Measurements from ENCODE around the gene SHANK1.

Gene SHANK1

DNA sequence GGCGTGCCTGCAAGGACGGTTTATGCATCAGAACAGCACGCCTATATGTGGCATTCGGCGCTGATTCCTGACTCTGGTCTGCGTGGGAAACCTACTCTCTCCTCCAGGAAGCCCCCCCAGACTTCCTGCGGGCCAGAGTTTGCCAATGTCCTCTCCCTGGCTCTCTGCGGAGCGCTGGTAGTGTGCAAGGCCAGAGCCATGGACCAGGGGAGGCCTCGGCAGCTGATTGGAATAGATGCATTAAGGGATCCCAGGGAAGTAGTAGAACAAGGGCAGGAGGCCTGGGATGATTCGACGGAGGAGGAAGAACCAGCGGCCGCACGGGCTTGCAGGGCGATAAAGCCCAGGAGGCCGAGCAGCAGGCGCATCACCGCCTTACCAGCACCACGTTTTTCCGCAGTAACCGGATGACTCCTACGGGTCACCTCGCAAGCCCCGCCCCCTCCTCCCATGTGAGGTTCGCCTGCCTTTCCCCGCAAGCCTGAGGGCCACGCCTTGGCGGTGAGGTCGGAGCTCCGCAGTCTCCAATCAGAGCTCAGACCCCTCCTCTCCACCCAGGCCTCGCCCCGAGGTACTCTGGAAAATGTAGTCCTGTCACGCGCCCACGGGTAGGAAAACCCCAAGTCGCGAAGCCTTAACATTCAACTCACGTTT lies 8.6 kb upstream of the SHANK1 start:
- DNase-seq: peak; percentile 80

DNA sequence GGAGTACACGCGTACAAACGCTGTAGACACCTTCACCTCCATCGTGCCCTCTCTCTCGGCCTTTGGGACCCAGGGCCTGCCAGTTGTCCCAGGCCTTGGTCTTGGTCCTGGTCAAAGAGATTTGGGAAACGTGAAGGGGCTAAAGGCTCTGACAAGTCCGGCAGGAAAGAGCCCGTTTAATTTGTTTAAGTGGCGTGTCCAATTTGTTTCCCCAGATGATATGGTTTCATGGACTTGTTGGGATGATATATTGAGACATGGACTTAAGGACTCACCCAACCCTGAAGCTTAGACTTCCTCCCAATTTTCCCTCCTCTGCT lies 6.3 kb upstream of the SHANK1 start:
- no peak for DNase-seq

- DNase-seq: no peak
These were observed 5.8 kb upstream of the SHANK1 start for GRCh38 chr19:50725218-50725910.

- DNase-seq: peak; percentile 41
These were observed 5.1 kb upstream of the SHANK1 start for GRCh38 chr19:50724522-50725217.

- no peak for DNase-seq
These were observed 4.3 kb upstream of the SHANK1 start for GRCh38 chr19:50723735-50724521.

- DNase-seq: no peak
These were observed 3.5 kb upstream of the SHANK1 start, which contains the start of gene CLEC11A for GRCh38 chr19:50723069-50723468. CLEC11A (plus strand) TSS chr19:50723364; CDS start chr19:50723526, 162 bp downstream.

DNA sequence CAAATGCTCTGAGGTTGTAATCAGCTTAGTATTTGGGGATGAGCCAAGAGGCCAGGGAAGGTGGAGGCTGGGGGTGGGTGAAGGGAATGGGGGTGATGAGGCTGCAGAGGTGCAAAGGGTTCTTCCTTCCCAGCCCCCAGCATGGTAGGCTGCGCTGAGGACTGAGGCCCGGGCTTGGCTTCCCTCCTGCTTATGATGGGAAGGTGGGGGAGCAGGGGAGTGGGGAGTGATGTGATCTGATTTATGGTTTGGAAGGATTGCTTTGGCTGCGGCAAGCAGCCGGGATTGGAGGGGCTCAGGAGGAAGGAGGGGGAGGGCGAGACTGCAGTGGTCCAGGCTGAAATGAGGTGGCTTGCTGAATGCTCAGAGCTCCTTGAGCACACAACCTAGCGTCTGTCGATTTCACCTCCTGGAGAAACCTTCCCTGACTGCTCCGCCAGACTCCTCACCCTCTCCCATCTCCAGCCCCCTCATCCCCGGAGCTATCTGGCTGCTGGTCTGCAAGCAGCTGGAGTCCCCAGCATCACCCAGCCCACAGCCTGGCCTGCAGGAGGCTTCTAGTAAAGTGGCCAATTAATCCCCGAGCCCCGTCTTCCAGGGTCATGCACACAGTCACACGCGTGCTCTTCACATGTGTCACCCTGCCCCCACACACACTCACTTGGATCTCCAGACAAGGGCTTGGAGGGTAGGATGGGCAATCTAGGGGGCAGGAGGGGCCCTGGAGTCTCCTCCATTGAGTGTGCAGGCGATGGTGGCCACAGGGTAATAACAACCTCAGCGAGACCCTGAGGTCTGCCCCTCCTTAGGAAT lies 2.8 kb upstream of the SHANK1 start:
- DNase-seq: no peak

- DNase-seq: peak; percentile 75
These were observed 2.0 kb upstream of the SHANK1 start for GRCh38 chr19:50721441-50722137.

GRCh38 chr19:50720921-50721381 lies 1.3 kb upstream of the SHANK1 start:
- peak; percentile 87 for DNase-seq

- peak; percentile 87 for DNase-seq
These were observed 749 bp upstream of the SHANK1 start for GRCh38 chr19:50720181-50720920.

DNA sequence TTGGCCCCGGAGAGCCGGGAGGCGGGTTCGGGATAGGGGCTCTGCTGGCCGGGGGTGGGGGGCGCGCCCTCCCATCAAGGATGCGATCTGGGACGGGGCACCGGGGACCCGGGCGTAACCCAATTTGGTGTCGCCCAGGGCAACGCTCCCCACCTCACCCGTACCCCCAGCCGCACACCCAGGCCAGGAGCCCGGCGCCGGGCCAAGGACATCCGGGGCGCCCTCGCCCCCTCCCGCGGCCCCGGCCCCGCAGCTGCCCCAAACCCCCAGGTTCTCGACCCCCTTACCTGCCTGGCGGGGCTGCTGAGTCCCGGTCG lies 525 bp downstream of the SHANK1 start:
- no peak for DNase-seq

DNA sequence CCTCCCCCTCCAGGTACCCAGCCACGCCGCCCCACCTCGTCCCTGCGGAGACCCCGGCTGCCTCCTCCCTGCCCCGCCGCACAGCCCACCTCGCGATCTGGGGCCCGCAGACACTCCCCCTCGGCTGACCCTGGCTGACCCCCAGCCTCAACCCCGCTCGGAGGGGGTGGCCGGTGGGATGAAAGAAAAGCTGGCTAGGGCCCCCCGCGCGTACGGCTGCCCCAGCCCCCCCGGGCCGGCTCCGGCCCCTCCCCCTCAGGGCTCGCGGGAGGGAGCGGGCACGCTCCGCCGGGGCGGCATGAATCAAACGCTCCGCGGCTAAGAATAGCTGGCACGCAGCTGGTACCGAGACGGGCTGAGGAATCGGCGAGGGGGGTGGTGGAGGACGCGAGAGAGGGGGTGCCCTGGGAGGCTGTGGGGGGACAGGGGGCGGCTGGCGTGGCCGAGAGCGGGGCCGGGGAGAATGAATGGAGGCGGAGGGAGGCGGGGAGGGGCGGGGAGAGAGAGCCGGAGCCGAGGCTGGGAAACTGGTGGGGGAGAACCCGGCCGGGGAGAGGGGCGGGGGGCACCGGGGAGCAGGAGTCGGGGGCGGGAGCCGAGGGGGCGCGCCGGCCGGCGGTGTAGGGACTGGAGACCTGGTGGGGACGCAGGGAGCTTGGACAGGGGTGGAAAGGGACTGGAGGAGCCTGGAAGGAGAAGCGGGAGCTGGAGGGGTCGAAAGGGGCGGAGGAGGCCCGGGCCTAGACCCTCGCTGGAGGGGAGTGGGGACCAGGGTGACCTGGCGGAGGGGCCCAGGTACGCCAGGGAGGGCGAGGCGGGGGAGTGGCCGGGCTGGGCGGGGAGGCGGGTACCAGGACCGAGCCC lies 1.1 kb downstream of the SHANK1 start:
- no peak for DNase-seq

DNA sequence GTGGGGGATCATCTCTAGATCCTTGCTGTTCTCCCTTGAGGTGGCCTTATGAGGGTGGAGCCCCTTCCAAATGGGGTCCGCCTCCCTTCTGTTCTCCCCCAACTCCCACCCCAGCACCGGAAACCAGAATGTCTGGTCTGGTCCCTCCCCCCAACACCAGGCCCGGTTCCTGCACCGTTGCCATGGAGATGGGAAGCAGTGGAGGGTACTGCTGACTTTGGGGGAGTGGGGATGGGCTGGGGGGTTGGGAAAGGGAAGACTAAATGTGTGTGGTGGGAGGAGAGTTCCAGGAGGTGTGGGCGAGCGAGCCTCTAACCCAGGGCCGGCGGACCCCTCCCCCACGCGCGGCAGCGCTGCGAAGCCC lies 1.7 kb downstream of the SHANK1 start:
- DNase-seq: no peak

DNA sequence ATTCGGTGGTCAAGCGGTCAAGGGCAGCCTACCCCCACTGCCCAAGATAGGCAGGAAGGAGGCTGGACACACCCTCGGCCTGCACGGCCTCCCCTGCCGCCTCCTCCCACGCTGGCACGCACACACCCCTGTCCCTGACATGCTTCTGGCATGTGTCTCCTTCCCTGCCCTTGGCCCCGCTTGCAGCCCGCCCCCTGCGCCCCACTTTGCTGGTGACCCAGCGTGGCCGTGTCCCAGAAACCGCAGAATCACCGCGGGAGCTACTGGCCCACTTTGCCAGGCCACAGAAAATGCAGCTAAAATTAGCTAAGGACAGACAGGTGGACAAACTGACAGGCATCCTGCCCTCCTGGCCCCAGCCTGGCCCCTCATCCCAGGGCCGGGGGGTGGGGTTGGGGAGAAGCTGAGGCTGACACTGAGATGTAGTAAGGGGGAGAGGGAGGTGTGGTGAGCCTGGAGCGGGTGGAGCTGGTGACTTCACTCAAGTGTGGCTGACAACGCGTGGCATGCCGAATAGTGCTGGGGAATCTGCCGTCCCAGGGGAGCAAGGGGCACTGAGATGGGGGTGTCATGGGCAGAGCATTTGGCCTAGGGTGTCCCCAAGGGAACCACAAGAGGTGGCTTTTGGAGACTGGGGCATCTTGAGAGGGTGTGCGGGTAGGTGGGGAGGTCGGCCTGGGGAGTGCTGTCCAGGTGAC lies 2.4 kb downstream of the SHANK1 start:
- no peak for DNase-seq

DNA sequence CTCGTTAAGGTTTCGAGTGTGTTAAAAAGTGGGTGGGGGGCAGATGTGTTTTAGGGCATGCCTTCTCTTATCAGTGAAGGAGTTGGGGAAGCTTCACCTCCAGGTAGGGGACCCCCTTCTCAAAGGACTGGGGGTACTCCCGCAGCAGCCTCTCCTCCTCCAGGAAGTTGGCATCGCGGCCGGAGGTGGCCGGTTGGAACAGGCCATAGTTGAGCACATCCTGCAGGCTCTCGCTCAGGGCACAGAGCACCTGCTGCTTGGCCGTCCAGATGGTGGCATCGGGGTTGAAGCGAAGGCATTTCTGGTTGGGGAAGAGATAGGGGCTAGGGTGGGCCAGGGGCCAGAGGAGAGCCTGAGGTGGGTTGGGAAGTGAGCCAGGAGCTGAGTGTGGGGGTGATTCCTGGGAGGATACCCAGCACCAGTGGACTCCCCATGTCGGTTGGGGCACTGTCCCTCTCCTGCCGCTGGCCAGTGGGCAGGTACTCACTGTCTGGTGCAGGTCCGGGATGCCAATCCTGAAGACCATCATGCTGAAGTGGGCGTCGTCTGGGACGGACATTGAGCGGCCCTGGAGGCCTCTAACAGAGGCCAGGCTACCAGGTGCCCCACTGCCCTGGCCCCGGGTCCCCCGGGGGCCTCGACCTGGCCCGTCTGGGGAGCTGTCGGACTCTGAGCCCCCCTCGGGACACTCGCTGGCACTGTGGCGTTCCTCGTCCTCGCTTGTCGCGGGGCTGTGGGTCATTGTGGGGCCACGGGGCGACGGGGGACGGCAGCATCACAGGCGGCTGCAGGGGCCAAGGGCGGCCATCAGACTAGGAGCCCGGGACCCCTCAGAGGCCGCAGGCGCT lies 3.2 kb downstream of the SHANK1 start:
- DNase-seq: no peak

GRCh38 chr19:50713556-50714236 lies 5.9 kb downstream of the SHANK1 start:
- DNase-seq: no peak

GRCh38 chr19:50712833-50713232 lies 6.8 kb downstream of the SHANK1 start:
- no peak for DNase-seq

DNA sequence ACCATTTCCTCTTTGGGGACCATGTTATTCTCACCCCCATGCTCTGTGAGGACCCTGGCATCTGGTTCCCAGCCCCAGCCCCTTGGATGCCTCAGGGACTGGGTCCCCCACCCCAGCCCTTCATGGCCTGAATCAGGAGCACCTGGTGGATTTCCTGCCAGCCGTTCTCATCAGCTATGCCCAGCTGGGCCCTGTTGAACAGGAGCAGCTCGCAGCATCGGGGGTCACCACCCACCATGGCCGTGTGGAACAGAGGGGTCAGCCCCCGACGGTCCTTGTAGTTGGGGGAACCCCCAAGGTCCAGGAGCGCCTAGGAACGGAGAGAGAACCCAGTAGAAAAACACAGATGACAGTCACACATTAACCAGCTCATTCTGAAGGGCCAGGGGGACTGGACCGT lies 7.8 kb downstream of the SHANK1 start:
- DNase-seq: no peak
